ENCODE results near the gene ARF5.
"Not testable (repeated sequence)": the region's sequence is repeated elsewhere in the genome, so short reads cannot be mapped to it uniquely, and the experiment has no call there.

The ARF5 gene

DNA sequence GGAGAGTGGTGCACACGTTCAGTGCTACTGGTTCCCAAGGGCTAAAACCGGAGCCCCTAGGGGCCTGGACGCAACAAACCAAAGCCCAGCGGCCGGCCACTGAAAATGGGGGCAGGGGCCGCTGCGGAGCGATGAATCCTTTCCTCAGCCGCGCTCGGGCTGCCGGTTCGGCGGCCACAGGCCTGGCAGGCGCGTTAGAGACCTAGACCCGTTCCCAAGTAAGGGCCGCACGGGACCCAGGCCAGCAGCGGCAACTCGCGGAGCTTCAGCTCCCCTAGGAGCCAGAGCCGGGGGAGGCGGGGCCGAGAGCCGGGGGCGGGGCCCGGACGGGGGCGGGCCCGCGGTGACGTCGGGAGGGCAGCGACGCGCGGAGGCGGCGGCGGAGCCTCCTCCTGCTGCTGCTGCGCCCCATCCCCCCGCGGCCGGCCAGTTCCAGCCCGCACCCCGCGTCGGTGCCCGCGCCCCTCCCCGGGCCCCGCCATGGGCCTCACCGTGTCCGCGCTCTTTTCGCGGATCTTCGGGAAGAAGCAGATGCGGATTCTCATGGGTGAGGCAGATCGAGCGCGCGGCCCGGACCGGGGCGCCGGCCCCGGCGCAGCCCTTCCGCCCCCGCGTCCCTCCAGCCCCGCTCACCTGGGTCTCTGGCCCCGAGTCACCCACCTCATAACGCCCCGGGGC lies at the start of gene ARF5:
TSS of gene ARF5 (plus strand) at position 393 of the 678 bp plus-strand sequence. CDS start at position 481, 88 bp downstream.
- peak; percentile 68 for DNase-seq (ENCODE audit: low read depth)

DNA sequence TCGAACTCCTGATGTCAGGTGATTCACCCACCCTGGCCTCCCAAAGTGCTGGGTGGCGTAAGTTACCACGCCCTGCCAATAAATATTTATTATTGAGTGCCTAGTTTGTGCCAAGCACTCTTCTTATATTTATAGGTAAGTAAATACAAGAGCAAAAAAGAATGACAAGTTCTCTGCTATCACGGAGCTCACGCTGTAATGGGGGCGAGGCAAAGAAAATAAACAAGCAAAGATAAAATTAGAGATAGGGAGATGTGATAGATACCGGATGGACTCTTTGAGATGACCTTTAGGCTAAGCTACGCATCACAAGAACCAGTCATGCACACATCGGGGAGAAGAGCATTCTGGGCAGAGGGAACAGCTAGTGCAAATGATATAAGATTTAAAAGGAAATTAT lies 49.1 kb upstream of the ARF5 start:
- DNase-seq (ENCODE audit: low read depth): no peak

- DNase-seq (ENCODE audit: low read depth): not testable (repeated sequence)
Measured at GRCh38 chr7:127540461-127540860, 47.8 kb upstream of the ARF5 start.

DNA sequence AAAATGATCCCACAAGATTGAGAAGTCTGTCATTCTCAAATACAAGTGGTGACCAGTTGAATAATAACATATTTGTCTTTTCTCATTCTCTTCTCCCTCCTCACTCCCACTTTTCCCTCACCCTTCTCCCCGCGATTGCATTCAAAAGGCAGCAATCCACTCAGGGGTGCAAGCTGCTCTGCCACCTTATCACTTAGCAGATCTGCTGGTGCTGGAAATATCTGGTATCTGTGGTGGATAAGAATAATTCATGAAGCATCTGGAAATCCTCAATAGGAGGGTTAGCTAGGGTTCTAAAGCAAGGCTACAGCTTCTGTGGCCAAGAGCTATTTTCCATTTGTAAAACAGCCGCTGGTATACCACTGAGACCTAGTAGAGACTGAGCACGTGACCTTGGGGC lies 46.7 kb upstream of the ARF5 start:
- no peak for DNase-seq (ENCODE audit: low read depth)

- no peak for DNase-seq (ENCODE audit: low read depth)
Measured at GRCh38 chr7:127546313-127546712, 41.9 kb upstream of the ARF5 start.

DNA sequence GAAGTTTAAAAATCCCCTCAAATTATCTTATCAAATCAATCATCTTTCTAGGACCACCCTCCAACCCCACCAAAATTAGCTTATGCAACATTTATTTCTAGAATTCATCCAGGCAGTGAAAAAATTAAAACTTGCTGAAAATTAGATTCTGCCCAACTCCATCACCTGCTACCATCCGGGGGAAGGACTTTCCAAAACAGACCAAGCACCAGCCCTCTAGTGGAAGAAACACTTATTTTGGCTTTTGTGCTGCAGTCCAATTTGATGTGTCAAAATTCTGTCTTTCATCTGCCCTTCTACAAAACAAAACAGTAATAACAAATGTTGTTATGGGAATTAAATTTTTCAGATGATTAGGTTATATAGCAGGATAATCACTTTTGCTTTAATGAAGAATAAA lies 38.0 kb upstream of the ARF5 start:
- DNase-seq (ENCODE audit: low read depth): no peak

DNA sequence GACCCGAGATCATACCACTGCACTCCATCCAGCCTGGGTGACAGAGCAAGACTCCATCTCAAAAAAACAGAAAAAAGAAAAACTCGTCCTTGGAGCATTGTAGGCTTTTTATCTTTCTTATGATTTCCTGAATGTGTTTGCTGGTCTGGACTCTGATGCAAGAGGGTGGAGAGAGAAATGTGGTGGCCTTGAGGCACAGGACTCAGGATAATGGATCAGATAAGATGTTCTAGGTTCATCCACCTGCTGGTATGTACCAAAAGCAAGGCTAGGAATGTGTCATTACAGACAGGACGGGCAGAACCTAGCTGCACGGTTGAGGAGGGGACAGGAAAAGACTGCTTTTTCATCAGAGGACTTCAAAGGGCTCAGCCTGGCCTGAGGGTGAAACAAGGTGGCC lies 36.3 kb upstream of the ARF5 start:
- DNase-seq (ENCODE audit: low read depth): no peak

DNA sequence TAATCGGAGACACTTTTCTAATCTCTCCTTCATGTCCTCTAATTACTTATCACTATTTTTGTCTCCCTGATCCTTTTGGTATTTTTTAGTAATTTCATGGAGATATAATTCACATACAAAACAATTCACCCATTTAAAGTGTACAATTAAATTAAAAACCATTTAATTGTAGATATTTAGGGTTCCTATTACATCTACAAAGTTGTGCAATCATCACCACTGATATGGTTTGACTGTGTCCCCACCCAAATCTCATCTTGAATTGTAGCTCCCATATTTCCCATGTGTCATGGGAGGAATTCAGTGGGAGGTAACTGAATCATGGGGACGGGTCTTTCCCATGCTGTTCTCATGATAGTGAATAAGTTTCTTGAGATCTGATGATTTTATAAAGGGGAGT lies 31.8 kb upstream of the ARF5 start:
- no peak for DNase-seq (ENCODE audit: low read depth)

DNA sequence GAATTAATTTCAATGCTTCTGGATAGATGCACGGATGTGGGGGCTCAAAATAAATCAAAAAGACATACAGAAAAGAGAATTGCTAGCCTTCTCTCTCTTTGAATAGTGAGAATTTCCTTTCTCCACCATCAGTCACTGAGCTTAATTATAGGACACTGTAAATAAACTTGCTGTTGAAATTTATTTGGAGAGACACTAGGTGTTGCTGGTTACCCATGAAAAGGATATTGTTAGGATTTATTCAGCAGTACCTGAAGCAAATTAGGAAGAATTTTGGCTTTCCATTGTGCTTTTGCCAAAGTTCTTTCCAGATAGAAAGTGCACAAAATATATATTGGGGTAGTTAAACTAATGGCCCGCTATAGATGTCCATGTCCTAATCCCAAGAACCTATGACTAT lies 30.4 kb upstream of the ARF5 start:
- no peak for DNase-seq (ENCODE audit: low read depth)

DNA sequence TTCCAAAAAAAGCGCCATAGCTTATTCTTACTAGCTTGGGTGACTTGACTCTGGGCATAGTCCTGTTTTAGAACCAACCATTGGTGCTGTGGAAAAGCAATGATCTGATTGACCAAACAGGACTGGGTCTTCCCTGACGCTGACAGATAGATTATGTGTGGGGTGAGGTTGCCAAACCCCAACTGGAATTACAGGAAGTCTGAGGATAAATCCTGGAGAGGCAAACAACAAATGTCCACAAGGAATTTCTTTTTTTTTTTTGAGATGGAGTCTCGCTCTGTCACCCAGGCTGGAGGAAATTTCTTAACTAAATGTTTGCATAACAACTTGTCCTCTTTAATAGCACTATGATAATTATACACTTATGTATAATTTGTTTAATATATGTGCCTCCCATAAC lies 22.0 kb upstream of the ARF5 start:
- no peak for DNase-seq (ENCODE audit: low read depth)

DNA sequence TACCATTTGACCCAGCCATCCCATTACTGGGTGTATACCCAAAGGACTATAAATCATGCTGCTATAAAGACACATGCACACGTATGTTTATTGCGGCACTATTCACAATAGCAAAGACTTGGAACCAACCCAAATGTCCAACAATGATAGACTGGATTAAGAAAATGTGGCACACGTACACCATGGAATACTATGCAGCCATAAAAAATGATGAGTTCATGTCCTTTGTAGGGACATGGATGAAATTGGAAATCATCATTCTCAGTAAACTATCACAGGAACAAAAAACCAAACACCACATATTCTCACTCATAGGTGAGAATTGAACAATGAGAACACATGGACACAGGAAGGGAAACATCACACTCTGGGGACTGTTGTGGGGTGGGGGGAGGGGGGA lies 20.2 kb upstream of the ARF5 start:
- not testable (repeated sequence) for DNase-seq (ENCODE audit: low read depth)

DNA sequence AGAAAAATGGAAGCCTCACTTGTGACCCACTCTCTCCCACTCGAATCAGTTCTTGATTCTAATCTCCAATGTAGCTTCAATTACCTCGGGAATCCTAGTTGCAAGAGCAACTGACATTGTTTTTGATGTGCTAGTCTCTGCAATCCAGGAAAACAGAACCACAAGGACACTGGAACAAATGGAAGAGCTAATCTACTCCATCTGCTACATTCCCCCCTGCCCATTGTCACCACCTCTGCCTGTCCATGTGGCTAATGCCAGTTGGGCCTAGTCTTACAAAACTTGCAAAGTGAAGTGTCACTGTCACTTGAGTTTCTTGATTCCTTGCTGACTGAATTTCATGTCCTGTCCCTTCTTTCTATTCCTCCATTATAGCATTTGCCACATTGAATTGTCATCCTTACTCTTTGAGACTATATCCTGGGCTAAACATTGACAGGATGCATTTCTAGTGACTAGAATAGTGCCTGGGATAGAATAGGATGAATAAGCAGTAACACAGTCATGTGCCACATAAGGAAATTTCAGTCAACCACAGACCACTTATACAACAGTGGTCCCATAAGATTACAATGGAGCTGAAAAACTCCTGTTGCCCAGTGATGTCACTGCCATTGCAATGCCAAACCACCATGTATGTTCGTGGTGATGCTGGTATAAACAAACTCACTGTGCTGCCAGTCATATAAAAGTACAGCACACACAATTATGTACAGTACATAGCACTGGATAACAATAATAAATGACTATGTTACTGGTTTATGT lies 16.3 kb upstream of the ARF5 start:
- DNase-seq (ENCODE audit: low read depth): no peak

GRCh38 chr7:127578036-127578684 lies 10.1 kb upstream of the ARF5 start:
- no peak for DNase-seq (ENCODE audit: low read depth)

GRCh38 chr7:127578711-127579275 lies 9.4 kb upstream of the ARF5 start:
- no peak for DNase-seq (ENCODE audit: low read depth)

DNA sequence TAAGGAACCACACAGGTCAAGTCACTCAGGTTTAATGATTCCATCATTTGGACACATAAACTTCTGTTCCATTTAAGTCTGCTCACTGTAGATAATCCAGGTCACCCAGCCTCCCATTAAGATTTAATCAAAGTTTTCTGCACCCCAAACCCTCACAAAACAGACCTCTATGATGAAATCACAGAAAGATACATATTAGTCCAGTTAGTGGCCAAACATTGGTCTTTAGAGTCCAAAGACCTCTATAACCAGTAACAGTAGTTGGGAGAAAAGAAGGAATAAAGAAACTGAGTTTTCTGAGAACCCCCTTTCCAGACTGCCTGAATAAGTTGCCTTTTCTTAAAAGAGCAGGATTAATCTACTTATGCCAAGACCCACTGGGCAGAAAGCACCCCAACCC lies 7.6 kb upstream of the ARF5 start:
- DNase-seq (ENCODE audit: low read depth): no peak

- DNase-seq (ENCODE audit: low read depth): no peak
Measured at GRCh38 chr7:127581716-127582115, 6.5 kb upstream of the ARF5 start.

DNA sequence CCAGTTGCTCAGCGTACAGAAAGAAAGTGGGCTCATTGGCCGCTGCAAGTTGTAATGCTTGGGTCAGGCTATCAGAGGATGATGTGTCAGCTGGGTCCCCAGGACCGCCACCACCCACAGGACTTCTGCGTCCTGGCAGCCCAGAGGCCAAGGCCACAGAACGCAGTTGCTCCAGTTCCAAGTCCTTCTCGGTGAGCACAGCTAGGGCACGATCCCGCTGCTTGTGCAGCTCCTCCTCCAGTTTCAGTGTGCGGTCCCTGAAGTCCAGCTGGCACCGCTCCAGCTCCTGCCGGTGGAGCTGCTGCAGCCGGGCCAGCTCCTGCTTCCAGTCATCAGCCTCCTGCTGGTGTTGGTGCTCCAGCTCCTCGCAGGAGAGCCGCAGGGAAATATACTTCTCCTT lies 5.8 kb upstream of the ARF5 start:
- no peak for DNase-seq (ENCODE audit: low read depth)

DNA sequence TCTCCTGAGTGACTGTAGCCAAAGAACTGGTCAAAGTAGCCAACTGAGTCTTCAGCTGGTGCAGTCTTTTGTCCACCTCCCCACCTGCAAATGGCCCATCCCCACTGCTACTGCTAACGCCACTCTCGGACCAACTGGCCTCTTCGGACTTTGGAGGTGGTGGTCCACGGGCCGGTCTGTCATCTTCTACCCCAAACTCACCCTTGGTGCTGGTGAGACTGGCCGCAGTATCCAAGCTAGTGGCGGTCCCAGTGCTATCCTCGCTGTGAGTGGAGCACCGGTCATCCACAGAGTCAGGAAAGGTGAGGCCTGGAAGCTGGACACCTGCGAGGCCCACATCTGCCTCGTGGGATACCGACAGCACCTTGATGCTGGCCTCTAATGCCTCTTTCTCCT lies 3.6 kb upstream of the ARF5 start:
- no peak for DNase-seq (ENCODE audit: low read depth)

DNA sequence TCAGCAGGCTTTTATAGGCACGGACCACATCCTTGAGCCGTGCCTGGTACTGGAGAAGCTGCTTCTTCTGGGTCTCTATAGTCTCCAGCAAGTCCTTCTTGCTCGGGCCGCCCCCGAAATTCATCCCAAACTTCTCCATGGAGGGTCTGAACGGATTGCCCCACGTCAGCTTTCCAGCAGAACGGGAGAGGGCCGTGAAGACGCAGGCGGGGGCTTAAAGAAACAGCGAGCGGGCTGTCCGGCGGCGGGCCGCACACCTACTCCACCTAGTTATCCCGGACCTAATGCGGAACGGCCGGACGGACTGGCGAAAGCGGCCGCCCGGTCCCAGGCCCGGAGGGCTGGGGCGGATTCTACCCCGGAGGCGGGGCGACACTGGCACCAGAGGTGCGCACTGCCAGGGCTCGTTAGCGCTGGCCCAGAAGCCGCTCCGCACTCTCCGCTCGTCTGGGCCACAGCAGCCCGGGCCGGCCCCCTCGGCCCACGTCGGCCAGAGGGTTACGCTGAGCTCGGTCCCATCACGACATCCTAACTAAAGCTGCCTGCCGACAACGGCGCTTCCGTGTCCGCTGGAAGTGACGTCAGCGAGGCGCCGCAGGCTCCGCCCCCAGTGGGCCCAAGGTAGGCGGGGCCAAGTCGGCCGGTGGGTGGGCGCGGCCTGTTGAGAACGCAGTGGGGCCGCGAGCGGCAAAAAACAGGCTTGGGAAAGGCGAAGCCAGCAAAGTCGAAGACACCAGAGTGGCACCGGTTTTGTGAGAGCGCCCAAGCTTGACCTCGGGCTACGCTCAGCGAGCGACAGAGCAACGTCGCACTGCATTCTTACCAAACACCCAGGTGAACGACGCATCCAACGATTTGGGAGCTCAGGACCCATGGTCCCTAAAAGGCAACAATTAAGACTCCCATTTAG lies 2.9 kb upstream of the ARF5 start, which contains the start of gene GCC1:
TSS of gene GCC1 (minus strand) at position 553 of the 910 bp plus-strand sequence. CDS start at position 139, 414 bp downstream.
- peak; percentile 71 for DNase-seq (ENCODE audit: low read depth)

- DNase-seq (ENCODE audit: low read depth): no peak
Measured at GRCh38 chr7:127586346-127586745, 1.9 kb upstream of the ARF5 start.

GRCh38 chr7:127587663-127588018 lies 570 bp upstream of the ARF5 start:
- no peak for DNase-seq (ENCODE audit: low read depth)
